K562 (cell line): ENCODE data around the gene TRPC4. TPM values are rescaled to one million over a fixed set of nuclear protein-coding genes. Genes with fewer than 3 reads are reported as not detected.

Source experiments
- ATAC-seq: fragments of 200-7000 bp; cut with Tn5 transposase; 3 replicates; pipeline ENCODE4 v1.9.1; 2020; ENCODE audit warnings: moderate library complexity
- BruUV-seq: library from RNA; stranded (reverse); fragments of 400-500 nt; replicated peaks from 2 replicates; lab custom pipeline; 2021; lab: Mats Ljungman, UMichigan
- CTCF ChIA-PET: fragments of 300-600 bp; formaldehyde crosslinking; extraction: SDS; loops from one replicate; lab custom pipeline; 2021; ENCODE audit warnings: low intra/inter-chr PET ratio; lab: Yijun Ruan, JAX
- POLR2A ChIA-PET: fragments of 300-600, 350-650 bp; sonication (Branson Sonifier 250); formaldehyde crosslinking; extraction: SDS; loops from one replicate; lab custom pipeline; 2021; ENCODE audit warnings: antibody characterized with exemption, inconsistent platforms; lab: Yijun Ruan, JAX
- DNase-seq, 4 experiments: peaks; one replicate each; pipeline versions ENCODE4 v3.0.0 to v3.0.0-alpha.2; 2011 to 2018; ENCODE audit warnings: low spot score in 3 of 4, mixed read lengths in 3 of 4; ENCODE audit errors: extremely low read depth in 1 of 4
- FAIRE-seq: peaks from 2 replicates; lab custom pipeline; 2011; peaks lifted over from hg19 to GRCh38; lab: Jason Lieb, UNC
- H2AFZ ChIP-seq: 2 replicates; pipeline ENCODE4 v1.6.0; 2011; ENCODE audit warnings: low read depth, low read length, control low read depth, inconsistent platforms
- H3K27ac ChIP-seq: fragments of 200-600 bp; 3 replicates; pipeline ENCODE4 v1.8.0; 2011; ENCODE audit warnings: low read depth, mild to moderate bottlenecking, control low read depth, inconsistent platforms, low read length, moderate library complexity, mixed read lengths; ENCODE audit errors: extremely low read depth
- H3K27me3 ChIP-seq, 2 experiments: fragments of 300-600 bp in 1 of 2; 2 replicates in 1 of 2; 3 replicates in 1 of 2; pipeline versions ENCODE4 v1.6.0 to v1.8.0; 2011; ENCODE audit warnings: inconsistent platforms in 2 of 2, low read length in 2 of 2, mild to moderate bottlenecking in 1 of 2, mixed read lengths in 1 of 2, moderate library complexity in 1 of 2; ENCODE audit not compliant: control insufficient read depth in 2 of 2, insufficient read depth in 2 of 2
- H3K36me3 ChIP-seq: fragments of 300-600 bp; 3 replicates; pipeline ENCODE4 v1.8.0; 2011; ENCODE audit warnings: mild to moderate bottlenecking, low read length, inconsistent platforms; ENCODE audit not compliant: control insufficient read depth, insufficient read depth
- H3K4me1 ChIP-seq, 2 experiments: fragments of 200-600 bp in 1 of 2; replicated peaks in 1 of 2; 2 replicates in 1 of 2; 3 replicates in 1 of 2; pipeline versions ENCODE4 v1.5.1 to v1.8.0; 2011; ENCODE audit warnings: inconsistent platforms in 2 of 2, low read length in 2 of 2, mild to moderate bottlenecking in 1 of 2, mixed read lengths in 1 of 2, moderate library complexity in 1 of 2; ENCODE audit not compliant: control insufficient read depth in 2 of 2, insufficient read depth in 2 of 2
- H3K4me2 ChIP-seq: 2 replicates; pipeline ENCODE4 v1.6.1; 2011; ENCODE audit warnings: low read length, control low read depth, inconsistent platforms, mixed read lengths; ENCODE audit not compliant: insufficient read depth
- H3K4me3 ChIP-seq: fragments of 200-600 bp; sonication (generic), shearing (Covaris generic); 2 replicates; pipeline ENCODE4 v1.5.1; 2016; ENCODE audit warnings: control low read depth, inconsistent platforms
- H3K79me2 ChIP-seq: fragments of 200-600 bp; 3 replicates; pipeline ENCODE4 v1.8.0; 2011; ENCODE audit warnings: low read length, inconsistent platforms; ENCODE audit not compliant: control insufficient read depth, insufficient read depth
- H3K9ac ChIP-seq, 2 experiments: 2 replicates each; pipeline versions ENCODE4 v1.6.0 to v1.6.1; 2011; ENCODE audit warnings: low read depth in 2 of 2, low read length in 2 of 2, control low read depth in 1 of 2, inconsistent platforms in 1 of 2, mild to moderate bottlenecking in 1 of 2, mixed read lengths in 1 of 2; ENCODE audit not compliant: insufficient read depth in 1 of 2
- H3K9me1 ChIP-seq: one replicate; pipeline ENCODE4 v1.6.0; 2011; ENCODE audit warnings: inconsistent platforms, mild to moderate bottlenecking, low read length, moderate library complexity; ENCODE audit not compliant: control insufficient read depth, insufficient read depth
- H3K9me3 ChIP-seq: replicated peaks from 2 replicates; pipeline ENCODE4 v1.5.1; 2011; ENCODE audit warnings: low read depth, low read length, inconsistent platforms; ENCODE audit not compliant: control insufficient read depth, insufficient read depth
- H4K20me1 ChIP-seq: replicated peaks from 2 replicates; pipeline ENCODE4 v1.6.1; 2011; ENCODE audit warnings: low read length, inconsistent platforms, mixed read lengths; ENCODE audit not compliant: control insufficient read depth, insufficient read depth
- ATF6 ChIP-seq: sonication (generic); formaldehyde crosslinking; IDR thresholded peaks from 2 replicates; pipeline ENCODE4 v1.4.0; 2020; ENCODE audit warnings: mild to moderate bottlenecking, missing genetic modification reagents
- CEBPB ChIP-seq: fragments of 450-650 bp; IDR thresholded peaks from 2 replicates; pipeline ENCODE4 v1.6.1; 2016; ENCODE audit warnings: missing genetic modification characterization, missing compliant biosample characterization
- CEBPG ChIP-seq, 3 experiments: fragments of 200-800 bp in 1 of 3; sonication (Bioruptor generic) in 1 of 3; sonication (generic) in 1 of 3; formaldehyde crosslinking in 1 of 3; IDR thresholded peaks in 2 of 3; conservative IDR thresholded peaks in 1 of 3; 2 replicates each; pipeline versions ENCODE4 v1.6.1 to v1.8.0; 2016 to 2022; ENCODE audit warnings: missing compliant biosample characterization in 2 of 3, missing genetic modification characterization in 2 of 3, mild to moderate bottlenecking in 1 of 3, missing genetic modification reagents in 1 of 3
- DPF2 ChIP-seq: fragments of 450-650 bp; IDR thresholded peaks from 2 replicates; pipeline ENCODE4 v1.6.1; 2016
- GABPA ChIP-seq: fragments of 200-800 bp; sonication (Bioruptor generic); conservative IDR thresholded peaks from 2 replicates; pipeline ENCODE4 v1.6.1; 2016; ENCODE audit warnings: low read depth, missing genetic modification characterization, missing compliant biosample characterization
- GTF2E2 ChIP-seq: fragments of 200-800 bp; sonication (Bioruptor generic); IDR thresholded peaks from 2 replicates; pipeline ENCODE4 v1.6.1; 2016; ENCODE audit warnings: missing genetic modification characterization, missing compliant biosample characterization
- HEY1 ChIP-seq: fragments of 250-450 bp; sonication (Bioruptor Pico); IDR thresholded peaks from 2 replicates; pipeline ENCODE4 v1.5.0; 2020; ENCODE audit warnings: mild to moderate bottlenecking, moderate library complexity, borderline replicate concordance
- HMG20B ChIP-seq: fragments of 250-450 bp; sonication (Bioruptor Pico); IDR thresholded peaks from 2 replicates; pipeline ENCODE4 v1.5.0; 2021; ENCODE audit warnings: mild to moderate bottlenecking
- HNRNPLL ChIP-seq: fragments of 200-400 bp; formaldehyde crosslinking; IDR thresholded peaks from 2 replicates; pipeline ENCODE4 v1.6.1; 2017; ENCODE audit warnings: low read length, low read depth, mild to moderate bottlenecking; ENCODE audit not compliant: poor library complexity, severe bottlenecking
- HSF4 ChIP-seq: fragments of 250-450 bp; sonication (Bioruptor Pico); IDR thresholded peaks from 2 replicates; pipeline ENCODE4 v2.1.2; 2022; ENCODE audit warnings: mild to moderate bottlenecking, moderate library complexity, borderline replicate concordance
- NCOA2 ChIP-seq, 2 experiments: fragments of 450-650 bp; IDR thresholded peaks; 2 replicates each; pipeline ENCODE4 v1.6.1; 2018; ENCODE audit warnings: mild to moderate bottlenecking in 2 of 2, moderate library complexity in 1 of 2; ENCODE audit not compliant: partially characterized antibody in 2 of 2
- PHF20 ChIP-seq: fragments of 450-650 bp; IDR thresholded peaks from 2 replicates; pipeline ENCODE4 v1.6.1; 2018; ENCODE audit not compliant: partially characterized antibody
- RBM17 ChIP-seq: fragments of 200-400 bp; formaldehyde crosslinking; IDR thresholded peaks from 2 replicates; pipeline ENCODE4 v1.6.1; 2017; ENCODE audit warnings: low read depth, mild to moderate bottlenecking, low read length, borderline replicate concordance
- TAF1 ChIP-seq: IDR thresholded peaks from 2 replicates; pipeline ENCODE4 v1.6.1; 2011; ENCODE audit warnings: mild to moderate bottlenecking, low read length, moderate library complexity; ENCODE audit not compliant: insufficient read depth, control insufficient read depth, severe bottlenecking; ENCODE audit errors: extremely low read depth
- TEAD2 ChIP-seq: fragments of 450-650 bp; IDR thresholded peaks from 2 replicates; pipeline ENCODE4 v1.6.1; 2016; ENCODE audit warnings: missing genetic modification characterization, control low read depth, missing compliant biosample characterization
- WGBS: fragments of 100-300 bp; shearing (Covaris generic); methylation state at CpG from one replicate; pipeline ENCODE4 v1.1.6; 2016; ENCODE audit warnings: low coverage, mixed read lengths; ENCODE audit not compliant: insufficient coverage; ENCODE audit errors: missing lambda C conversion rate; 5-methylcytosine and 5-hydroxymethylcytosine counted together
- in situ Hi-C: fragments of 300-500 bp; cut with MboI; formaldehyde crosslinking; loops from 4 replicates; pipeline ENCODE4 v1.15.0; 2018; ENCODE audit warnings: inconsistent platforms, mixed read lengths
- intact Hi-C: fragments of 100-400 bp; cut with micrococcal nuclease; formaldehyde crosslinking; loops from 2 replicates; pipeline ENCODE4 v1.14.2; 2022
- polyA plus RNA-seq, 8 experiments: library from polyadenylated mRNA; depleted of rRNA in 4 of 8; stranded (reverse) in 5 of 8; unstranded in 3 of 8; fragments of >200 nt; fragmentation: Nextera tagmentation in 2 of 8; fragmentation: Illumina TruSeq in 1 of 8; extraction: Ambion mirVana in 2 of 8; extraction: Trizol in 1 of 8; gene quantifications; 2 replicates each; pipeline versions ENCODE4 v1.2.1 to v1.2.3, GENCODE V29; 2011 to 2014; ENCODE audit warnings: inconsistent platforms in 1 of 8, missing spikeins in 1 of 8
- total RNA-seq, 7 experiments: library from RNA; depleted of rRNA in 6 of 7; stranded (reverse); fragments of >200 nt in 6 of 7; fragmentation: Illumina TruSeq in 2 of 7; extraction: Trizol in 2 of 7; gene quantifications; 2 replicates each; pipeline versions ENCODE4 v1.2.1 to v1.2.3, GENCODE V29; 2011 to 2021; ENCODE audit warnings: low replicate concordance in 1 of 7
- TF ChIP-seq, protein P1 (sequence below): fragments of 250-450 bp; sonication (Bioruptor Pico); IDR thresholded peaks from 2 replicates; pipeline ENCODE4 v1.4.0; 2020

TRPC4 gene
- total and polyA plus RNA-seq, 9 of the 15 experiments (the other 6 are each of a cell fraction or from before 2014, with no cell fraction given), result 0.03 to 0.04 TPM; not detected in 7

- ATAC-seq (no peak), DNase-seq (no peak), FAIRE-seq (no peak)
- H3K4me2 ChIP-seq, result no peak overlapping the region
- 50% methylated on average over 2 of the region's 2 CpGs for WGBS
- H3K9me1 ChIP-seq, result no peaks in the 10 kb centered on the region
- ChIA-PET CTCF (no interaction called here), POLR2A (no interaction called here)
- no peak overlapping the region for H3K9ac ChIP-seq
- H3K27ac ChIP-seq, result no peak overlapping the region
- no peaks in the 10 kb centered on the region for H3K36me3 ChIP-seq
- H3K9me3 ChIP-seq, result no peaks in the 10 kb centered on the region
- intact Hi-C loops (no loop called here), in situ Hi-C loops (loop anchor here (25.0 kb wide), 1 partner anchor 148 kb away; no protein-coding TSS in a partner anchor)
- no peak overlapping the region for H3K4me3 ChIP-seq
- H3K4me1 ChIP-seq, result no peaks in the 10 kb centered on the region; a peak in 1 of 5 replicates
- no peaks in the 10 kb centered on the region for H3K27me3 ChIP-seq
- no TSS peak for BruUV-seq
- no peaks in the 10 kb centered on the region for H4K20me1 ChIP-seq
- H2AFZ ChIP-seq, result no peak overlapping the region
- H3K79me2 ChIP-seq, result no peaks in the 10 kb centered on the region
- TF ChIP-seq CEBPB (tag) (peak; percentile 44), CEBPG (CRISPR knock-in tag; IDR thresholded peaks at IDR 0.05) (no peak), CEBPG (tag; conservative IDR thresholded peaks at IDR 0.05 in 1 of 2, IDR thresholded peaks at IDR 0.05 in 1 of 2) (0 out of 4 replicates have a peak, but pooled peaks of 1 of the 2 experiments have one; percentile 9), HEY1 (CRISPR knock-in tag) (no peak), NCOA2 (IDR thresholded peaks at IDR 0.05; ENCODE audit: partially characterized antibody in 2 of 2) (no peak), DPF2 (no peak), PHF20 (no peak), HSF4 (CRISPR knock-in tag) (no peak), TEAD2 (tag) (no peak), GABPA (tag) (no peak), TAF1 (no peak), HMG20B (CRISPR knock-in tag) (no peak), RBM17 (no peak), GTF2E2 (tag) (no peak), ATF6 (CRISPR knock-in tag) (no peak), HNRNPLL (no peak)
- TF ChIP-seq, protein P1, sequence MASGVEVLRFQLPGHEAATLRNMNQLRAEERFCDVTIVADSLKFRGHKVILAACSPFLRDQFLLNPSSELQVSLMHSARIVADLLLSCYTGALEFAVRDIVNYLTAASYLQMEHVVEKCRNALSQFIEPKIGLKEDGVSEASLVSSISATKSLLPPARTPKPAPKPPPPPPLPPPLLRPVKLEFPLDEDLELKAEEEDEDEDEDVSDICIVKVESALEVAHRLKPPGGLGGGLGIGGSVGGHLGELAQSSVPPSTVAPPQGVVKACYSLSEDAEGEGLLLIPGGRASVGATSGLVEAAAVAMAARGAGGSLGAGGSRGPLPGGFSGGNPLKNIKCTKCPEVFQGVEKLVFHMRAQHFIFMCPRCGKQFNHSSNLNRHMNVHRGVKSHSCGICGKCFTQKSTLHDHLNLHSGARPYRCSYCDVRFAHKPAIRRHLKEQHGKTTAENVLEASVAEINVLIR (CRISPR knock-in tag), result no peak
Observed at GRCh38 chr13:37889102-37889501, 19.5 kb upstream of the TRPC4 start.
